Fibroblast of skin of right biceps (primary cell): Measurements from ENCODE around the gene PRSS2.

Experiments used
- DNase-seq: peaks from one replicate; pipeline ENCODE4 v3.0.0-alpha.2; 2013

PRSS2 gene

GRCh38 chr7:142804728-142805207 is 34.0 kb downstream of the PRSS2 start:
- DNase-seq, result no peak

- no peak for DNase-seq
Measured at GRCh38 chr7:142805350-142806021, 34.7 kb downstream of the PRSS2 start.

DNA sequence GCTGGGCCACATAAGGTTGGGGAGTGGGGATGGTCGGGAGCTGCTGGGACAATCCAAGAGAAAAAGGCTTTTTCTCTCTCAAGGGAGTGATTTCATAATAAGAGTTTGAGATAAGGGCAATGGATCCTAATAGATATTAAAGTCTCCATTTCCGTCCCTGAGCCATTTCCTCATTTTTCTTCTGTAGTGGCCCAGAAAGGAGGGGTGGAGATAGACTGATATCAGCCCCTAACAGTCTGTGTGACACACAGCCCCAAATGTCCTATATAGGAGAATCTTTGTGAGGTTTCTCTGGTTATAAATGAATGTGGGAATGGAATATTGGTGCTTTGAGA is 35.2 kb downstream of the PRSS2 start:
- no peak for DNase-seq

- no peak for DNase-seq
Measured at GRCh38 chr7:142806957-142807356, 36.2 kb downstream of the PRSS2 start.

- DNase-seq, result peak; percentile 62
Measured at GRCh38 chr7:142807855-142808460, 37.2 kb downstream of the PRSS2 start.

GRCh38 chr7:142808461-142808801 is 37.7 kb downstream of the PRSS2 start:
- no peak for DNase-seq

DNA sequence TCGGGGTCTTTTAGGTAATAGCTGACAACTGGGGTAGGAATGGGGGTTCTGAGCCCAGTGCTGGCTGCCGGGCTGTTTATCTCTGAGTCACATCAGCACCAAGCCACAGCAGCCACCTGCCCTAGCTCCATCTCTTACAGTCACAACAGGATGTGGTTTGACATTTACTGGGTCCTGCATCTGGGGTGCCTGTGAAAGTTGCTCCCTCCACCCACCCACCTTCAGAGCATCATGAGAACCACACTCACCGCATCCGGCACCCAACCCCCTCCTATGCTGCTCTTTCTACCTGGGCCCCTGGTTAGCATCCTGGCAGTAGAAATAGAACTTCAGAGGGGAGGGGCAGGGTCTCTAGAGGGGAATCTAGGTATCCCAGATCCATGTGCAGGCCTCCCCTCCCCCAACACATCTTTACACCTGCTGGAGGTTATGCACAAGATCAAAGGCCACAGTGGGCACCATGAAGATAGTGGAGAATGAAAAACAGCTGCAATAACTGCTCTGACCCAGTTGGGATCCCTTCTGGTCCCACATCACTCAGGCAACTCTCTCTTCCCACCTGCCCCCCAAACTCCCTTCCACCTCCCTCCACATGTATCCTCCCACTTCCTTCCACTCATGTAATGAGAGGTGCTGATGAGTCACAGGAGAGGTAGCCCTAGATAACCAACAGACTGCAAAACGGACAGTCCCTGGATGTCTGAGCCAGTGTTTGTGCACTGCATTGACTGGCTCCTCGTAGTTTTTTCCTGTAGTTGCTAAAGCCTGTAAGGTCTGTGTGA is 38.2 kb downstream of the PRSS2 start:
- peak; percentile 36 for DNase-seq

DNA sequence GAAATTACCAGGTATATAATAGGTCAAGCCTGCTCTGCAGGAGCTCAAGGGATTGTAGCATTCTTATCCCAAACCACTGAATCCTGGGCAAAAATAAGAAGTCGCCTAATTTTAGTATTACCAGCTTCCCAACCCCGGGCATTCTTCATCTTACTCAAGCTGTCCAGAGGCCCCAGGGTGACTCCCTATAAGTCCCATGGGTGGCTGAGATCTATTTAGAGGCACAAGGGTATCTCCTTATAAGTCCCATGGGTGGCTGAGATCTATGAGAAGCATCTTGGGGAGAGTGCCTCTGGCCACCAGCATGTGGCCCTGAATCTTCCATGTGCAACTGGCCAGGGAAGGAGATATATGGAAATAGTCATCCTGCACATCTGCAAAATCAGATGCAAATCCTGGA is 38.9 kb downstream of the PRSS2 start:
- no peak for DNase-seq

DNA sequence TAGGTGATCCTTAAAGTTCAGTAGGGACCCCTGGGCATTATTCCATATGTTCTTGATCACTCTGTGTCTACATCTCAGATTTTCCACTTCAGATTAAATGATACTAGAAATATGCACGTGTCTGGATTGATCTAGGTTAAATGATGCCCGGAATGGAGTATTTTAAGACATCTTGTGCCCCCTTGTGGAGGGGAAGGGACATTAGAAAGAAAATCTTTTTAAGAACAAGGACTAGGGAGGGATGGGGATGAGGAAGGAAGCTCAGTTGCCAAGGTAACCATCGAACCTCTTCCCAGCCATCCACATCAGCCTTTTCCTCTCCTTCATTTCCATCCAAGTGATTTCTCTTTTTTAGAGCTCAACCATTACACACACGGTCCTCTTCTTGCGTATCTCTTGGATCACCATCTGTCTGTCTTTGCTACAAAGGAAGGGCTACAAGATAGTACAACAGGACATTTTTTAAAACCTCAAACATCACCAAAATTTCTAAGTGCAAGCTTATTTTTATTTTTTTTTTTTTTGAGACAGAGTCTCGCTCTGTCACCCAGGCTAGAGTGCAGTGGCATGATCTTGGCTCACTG is 40.5 kb downstream of the PRSS2 start:
- peak; percentile 59 for DNase-seq

GRCh38 chr7:142812437-142813215 is 41.9 kb downstream of the PRSS2 start:
- peak; percentile 29 for DNase-seq

DNA sequence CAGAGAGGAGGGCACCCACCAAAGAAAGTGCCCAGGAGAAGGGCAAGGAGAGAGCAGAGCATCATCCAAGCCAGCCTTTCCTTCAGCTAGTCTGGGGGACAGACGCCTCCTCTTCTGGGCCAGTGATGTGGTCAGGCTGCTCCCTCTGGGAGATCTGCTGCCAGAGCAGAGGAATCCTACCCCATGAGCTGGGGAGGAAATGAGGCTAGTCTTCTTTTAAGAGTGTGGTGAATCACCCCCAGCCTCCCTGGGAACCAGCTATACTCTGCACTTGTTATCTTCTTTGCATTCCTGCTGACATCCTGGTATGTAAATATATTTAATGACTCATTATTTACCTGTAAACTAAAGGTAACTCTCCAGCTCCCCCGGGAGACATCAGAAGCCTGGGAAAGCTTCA is 42.5 kb downstream of the PRSS2 start:
- DNase-seq, result peak; percentile 78

DNA sequence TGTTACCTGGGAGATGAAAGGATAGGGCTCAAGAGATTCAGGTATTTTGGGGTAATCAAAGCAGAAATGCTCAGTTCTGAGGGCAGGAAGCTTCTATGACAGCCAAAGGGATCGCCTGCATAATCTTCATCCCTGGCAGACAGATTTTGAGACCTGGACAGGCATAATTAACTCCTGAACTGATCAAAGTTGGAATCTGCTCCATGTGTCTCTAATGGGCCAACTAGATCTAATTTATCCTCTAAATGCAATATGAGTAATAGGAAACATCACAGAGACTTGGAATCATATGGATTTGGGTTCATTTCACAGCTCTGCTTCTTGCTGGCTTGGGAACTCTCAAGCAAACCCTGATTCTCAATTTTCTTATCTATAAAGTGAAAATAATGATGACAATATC is 42.9 kb downstream of the PRSS2 start:
- no peak for DNase-seq

- no peak for DNase-seq
Measured at GRCh38 chr7:142814451-142814850, 43.7 kb downstream of the PRSS2 start.

DNA sequence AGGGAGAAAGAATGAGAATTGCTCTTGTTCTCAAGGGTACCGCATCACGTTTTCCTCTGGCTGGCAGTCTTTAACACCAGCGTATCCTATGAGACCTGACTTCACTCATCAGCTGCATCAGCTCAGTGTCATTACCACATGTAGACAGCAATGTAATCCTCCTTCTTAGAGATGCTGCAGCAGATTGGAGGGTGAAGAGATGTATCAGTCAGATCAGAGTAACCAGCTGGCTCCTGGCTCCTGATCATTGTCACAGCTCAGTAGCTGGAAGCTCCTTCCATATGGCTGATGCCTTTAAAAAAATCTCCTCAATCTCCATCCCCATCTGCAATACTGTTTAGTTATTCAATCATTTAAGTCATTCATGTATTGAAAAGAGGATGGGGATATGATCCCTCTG is 44.4 kb downstream of the PRSS2 start:
- DNase-seq, result no peak

- DNase-seq, result no peak
Measured at GRCh38 chr7:142817506-142817905, 46.7 kb downstream of the PRSS2 start.

DNA sequence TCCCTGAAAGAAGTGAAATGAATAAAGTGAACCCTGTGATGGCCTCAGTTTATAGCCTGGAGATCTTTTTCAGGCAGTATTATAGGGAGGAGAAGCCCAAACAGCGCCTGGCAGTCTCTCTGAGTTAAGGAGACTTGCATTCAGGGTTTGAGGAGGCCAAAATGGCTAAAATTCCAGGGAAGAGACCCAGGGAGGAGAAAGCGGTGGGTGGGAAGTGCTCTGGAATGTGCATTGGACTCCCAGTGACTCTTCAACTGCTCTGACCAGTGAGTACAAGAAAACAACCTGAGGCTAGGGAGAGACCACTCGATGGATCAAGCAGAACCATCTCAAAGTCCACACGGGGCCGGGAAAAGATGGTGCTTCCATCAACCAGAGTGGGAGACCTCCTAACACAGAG is 48.8 kb downstream of the PRSS2 start:
- DNase-seq, result no peak

DNA sequence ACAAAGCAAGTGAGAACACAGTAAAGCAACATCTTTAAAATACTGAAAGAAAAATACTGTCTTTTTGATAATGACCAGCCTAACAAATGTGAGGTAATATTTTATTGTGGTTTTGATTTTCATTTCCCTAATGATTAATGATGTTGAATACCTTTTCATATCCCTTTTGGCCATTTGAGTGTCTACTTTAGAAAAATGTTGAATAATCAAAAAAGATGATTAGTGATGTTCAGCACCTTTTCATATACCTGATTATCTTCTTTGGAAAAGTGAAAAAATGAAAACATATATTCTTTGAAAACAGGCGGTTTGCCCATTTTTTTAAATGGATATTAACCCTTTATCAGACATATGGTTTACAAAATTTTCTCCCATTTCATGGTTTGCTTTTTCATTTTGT is 51.9 kb downstream of the PRSS2 start:
- DNase-seq, result no peak
